Subcutaneous adipose tissue (tissue), 4 donors: ENCODE measurements around the gene KLF6. TPM values are rescaled to one million over a fixed set of nuclear protein-coding genes. Genes with fewer than 3 reads are reported as not detected.

ENCODE experiments used
- CTCF ChIP-seq: fragments of 450-650 bp; IDR thresholded peaks from one replicate; pipeline ENCODE4 v1.5.1; 2016; ENCODE audit warnings: low read depth, mild to moderate bottlenecking, control low read depth, antibody characterized with exemption, moderate library complexity
- total RNA-seq, 4 donors: library from RNA; depleted of rRNA; stranded (reverse); fragments of >200 nt; gene quantifications; one replicate each; pipeline ENCODE4 v1.1.0, GENCODE V29; 2016

The KLF6 gene
- total RNA-seq, 4 donors from 2014 or later: 108 to 205 (median 150) TPM

GRCh38 chr10:3816995-3817394 lies 32.0 kb upstream of the KLF6 start:
- TF ChIP-seq CTCF: no peak

- TF ChIP-seq CTCF: no peak
Measured at GRCh38 chr10:3814838-3815220, 29.8 kb upstream of the KLF6 start.

- TF ChIP-seq CTCF: no peak
Measured at GRCh38 chr10:3813986-3814837, 29.2 kb upstream of the KLF6 start.

- no peak for TF ChIP-seq CTCF
Measured at GRCh38 chr10:3813267-3813666, 28.3 kb upstream of the KLF6 start.

- TF ChIP-seq CTCF: no peak
Measured at GRCh38 chr10:3812141-3812540, 27.1 kb upstream of the KLF6 start.

- no peak for TF ChIP-seq CTCF
Measured at GRCh38 chr10:3811291-3811870, 26.4 kb upstream of the KLF6 start.

- TF ChIP-seq CTCF: no peak
Measured at GRCh38 chr10:3808689-3809199, 23.7 kb upstream of the KLF6 start.
